ENCODE data around the gene CLSTN2.

The CLSTN2 gene

GRCh38 chr3:140187656-140188221 is 252.8 kb downstream of the CLSTN2 start:
- no peak for DNase-seq (ENCODE audit: low spot score)

- DNase-seq (ENCODE audit: low spot score): no peak
Observed at GRCh38 chr3:140188285-140188684, 253.3 kb downstream of the CLSTN2 start.

- DNase-seq (ENCODE audit: low spot score): no peak
Observed at GRCh38 chr3:140189267-140189666, 254.3 kb downstream of the CLSTN2 start.

GRCh38 chr3:140189976-140190375 is 255.0 kb downstream of the CLSTN2 start:
- DNase-seq (ENCODE audit: low spot score): no peak

GRCh38 chr3:140196970-140197369 is 262.0 kb downstream of the CLSTN2 start:
- DNase-seq (ENCODE audit: low spot score): no peak

- no peak for DNase-seq (ENCODE audit: low spot score)
Observed at GRCh38 chr3:140198242-140198641, 263.3 kb downstream of the CLSTN2 start.

GRCh38 chr3:140199008-140199407 is 264.0 kb downstream of the CLSTN2 start:
- no peak for DNase-seq (ENCODE audit: low spot score)

- no peak for DNase-seq (ENCODE audit: low spot score)
Observed at GRCh38 chr3:140199743-140200142, 264.8 kb downstream of the CLSTN2 start.

- no peak for DNase-seq (ENCODE audit: low spot score)
Observed at GRCh38 chr3:140203510-140203909, 268.5 kb downstream of the CLSTN2 start.

GRCh38 chr3:140204271-140204984 is 269.4 kb downstream of the CLSTN2 start:
- no peak for DNase-seq (ENCODE audit: low spot score)

- DNase-seq (ENCODE audit: low spot score): no peak
Observed at GRCh38 chr3:140205598-140205997, 270.6 kb downstream of the CLSTN2 start.

- peak; percentile 51 for DNase-seq (ENCODE audit: low spot score)
Observed at GRCh38 chr3:140206196-140207040, 271.4 kb downstream of the CLSTN2 start.

GRCh38 chr3:140207541-140207940 is 272.6 kb downstream of the CLSTN2 start:
- no peak for DNase-seq (ENCODE audit: low spot score)

- peak; percentile 32 for DNase-seq (ENCODE audit: low spot score)
Observed at GRCh38 chr3:140216249-140216648, 281.3 kb downstream of the CLSTN2 start.

GRCh38 chr3:140219291-140219690 is 284.3 kb downstream of the CLSTN2 start:
- DNase-seq (ENCODE audit: low spot score): no peak

- no peak for DNase-seq (ENCODE audit: low spot score)
Observed at GRCh38 chr3:140219923-140220452, 285.0 kb downstream of the CLSTN2 start.

GRCh38 chr3:140223197-140223596 is 288.2 kb downstream of the CLSTN2 start:
- DNase-seq (ENCODE audit: low spot score): no peak

GRCh38 chr3:140223631-140224030 is 288.6 kb downstream of the CLSTN2 start:
- no peak for DNase-seq (ENCODE audit: low spot score)

GRCh38 chr3:140224307-140224706 is 289.3 kb downstream of the CLSTN2 start:
- no peak for DNase-seq (ENCODE audit: low spot score)

GRCh38 chr3:140225996-140226395 is 291.0 kb downstream of the CLSTN2 start:
- no peak for DNase-seq (ENCODE audit: low spot score)

- DNase-seq (ENCODE audit: low spot score): no peak
Observed at GRCh38 chr3:140233702-140234101, 298.7 kb downstream of the CLSTN2 start.

- no peak for DNase-seq (ENCODE audit: low spot score)
Observed at GRCh38 chr3:140234256-140234655, 299.3 kb downstream of the CLSTN2 start.

Measured in AG20443 (cell line).